ENCODE measurements around the gene MYO10. TPM values are rescaled to one million over a fixed set of nuclear protein-coding genes. Genes with fewer than 3 reads are reported as not detected.
A peak's percentile ranks its signal among the peaks of the same experiment; 100 is the strongest.
"Not testable (repeated sequence)": the region's sequence is repeated elsewhere in the genome, so short reads cannot be mapped to it uniquely, and the experiment has no call there.

The MYO10 gene
- total RNA-seq, 4 donors from 2014 or later = 30.6 to 55.9 (median 38.2) TPM

DNA sequence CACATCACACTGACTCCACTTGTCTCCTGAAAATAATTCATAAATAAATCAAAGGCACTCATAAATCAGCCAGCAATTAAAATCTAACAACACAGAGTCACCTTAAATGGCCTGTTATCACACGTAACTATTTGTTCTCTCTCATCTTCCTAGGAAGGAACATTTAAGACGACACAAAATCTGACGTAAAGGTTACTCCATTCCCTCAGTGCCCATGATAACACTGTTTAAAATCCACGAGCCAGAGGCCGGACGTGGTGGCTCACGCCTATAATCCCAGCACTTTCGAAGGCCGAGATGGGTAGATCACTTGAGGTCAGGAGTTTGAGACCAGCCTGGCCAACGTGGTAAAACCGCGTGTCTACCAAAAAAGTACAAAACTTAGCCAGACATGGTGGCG is 56.4 kb downstream of the MYO10 start:
- DNase-seq (ENCODE audit: low spot score in 2 of 2) = no peak
- Histone ChIP-seq H3K27me3 (no peaks in the 10 kb centered on the region), H3K4me3 (no peak overlapping the region), H3K27ac (no peak overlapping the region), H3K4me1 (no peaks in the 10 kb centered on the region), H3K36me3 (peaks cover 0 to 6% (median 0%) of the 10 kb centered on the region in 3 donors), H3K9me3 (no peaks in the 10 kb centered on the region)
- WGBS, 2 donors = 89 to 95% methylated on average over 13 of the region's 13 CpGs
- TF ChIP-seq EP300 (IDR thresholded peaks at IDR 0.05) (no peak), POLR2A (IDR thresholded peaks at IDR 0.05) (no peak)
- TF ChIP-seq, protein P1, sequence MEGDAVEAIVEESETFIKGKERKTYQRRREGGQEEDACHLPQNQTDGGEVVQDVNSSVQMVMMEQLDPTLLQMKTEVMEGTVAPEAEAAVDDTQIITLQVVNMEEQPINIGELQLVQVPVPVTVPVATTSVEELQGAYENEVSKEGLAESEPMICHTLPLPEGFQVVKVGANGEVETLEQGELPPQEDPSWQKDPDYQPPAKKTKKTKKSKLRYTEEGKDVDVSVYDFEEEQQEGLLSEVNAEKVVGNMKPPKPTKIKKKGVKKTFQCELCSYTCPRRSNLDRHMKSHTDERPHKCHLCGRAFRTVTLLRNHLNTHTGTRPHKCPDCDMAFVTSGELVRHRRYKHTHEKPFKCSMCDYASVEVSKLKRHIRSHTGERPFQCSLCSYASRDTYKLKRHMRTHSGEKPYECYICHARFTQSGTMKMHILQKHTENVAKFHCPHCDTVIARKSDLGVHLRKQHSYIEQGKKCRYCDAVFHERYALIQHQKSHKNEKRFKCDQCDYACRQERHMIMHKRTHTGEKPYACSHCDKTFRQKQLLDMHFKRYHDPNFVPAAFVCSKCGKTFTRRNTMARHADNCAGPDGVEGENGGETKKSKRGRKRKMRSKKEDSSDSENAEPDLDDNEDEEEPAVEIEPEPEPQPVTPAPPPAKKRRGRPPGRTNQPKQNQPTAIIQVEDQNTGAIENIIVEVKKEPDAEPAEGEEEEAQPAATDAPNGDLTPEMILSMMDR (IDR thresholded peaks at IDR 0.05) = no peak

DNA sequence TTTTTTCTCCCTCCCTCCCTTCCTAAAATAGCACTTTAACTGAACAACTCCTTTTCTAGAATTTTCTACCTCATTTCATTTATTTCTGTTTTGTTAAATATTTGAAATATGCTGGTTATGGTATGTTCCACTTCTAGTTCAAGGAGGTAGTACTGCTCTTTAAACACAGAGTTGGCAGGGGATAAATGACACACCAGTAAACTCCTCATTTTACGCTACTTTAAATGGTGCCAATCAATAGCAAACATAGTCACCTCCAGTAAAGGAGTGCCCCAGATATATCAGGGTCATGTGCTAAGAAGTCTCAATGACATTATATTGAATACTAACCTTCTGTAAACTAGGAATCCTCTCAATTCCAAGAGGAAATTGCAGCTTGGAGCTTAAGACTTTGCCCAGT is 56.9 kb downstream of the MYO10 start:
- Histone ChIP-seq H3K4me1 (no peaks in the 10 kb centered on the region), H3K4me3 (no peak overlapping the region), H3K36me3 (peaks cover 0 to 6% (median 0%) of the 10 kb centered on the region in 3 donors), H3K9me3 (no peaks in the 10 kb centered on the region), H3K27me3 (no peaks in the 10 kb centered on the region), H3K27ac (no peak overlapping the region)
- WGBS, 2 donors = 92 to 94% methylated on average over 1 of the region's 1 CpG
- DNase-seq (ENCODE audit: low spot score in 2 of 2) = no peak
- TF ChIP-seq POLR2A (IDR thresholded peaks at IDR 0.05) (no peak), EP300 (IDR thresholded peaks at IDR 0.05) (no peak)
- TF ChIP-seq, protein P1 (IDR thresholded peaks at IDR 0.05) = no peak

DNA sequence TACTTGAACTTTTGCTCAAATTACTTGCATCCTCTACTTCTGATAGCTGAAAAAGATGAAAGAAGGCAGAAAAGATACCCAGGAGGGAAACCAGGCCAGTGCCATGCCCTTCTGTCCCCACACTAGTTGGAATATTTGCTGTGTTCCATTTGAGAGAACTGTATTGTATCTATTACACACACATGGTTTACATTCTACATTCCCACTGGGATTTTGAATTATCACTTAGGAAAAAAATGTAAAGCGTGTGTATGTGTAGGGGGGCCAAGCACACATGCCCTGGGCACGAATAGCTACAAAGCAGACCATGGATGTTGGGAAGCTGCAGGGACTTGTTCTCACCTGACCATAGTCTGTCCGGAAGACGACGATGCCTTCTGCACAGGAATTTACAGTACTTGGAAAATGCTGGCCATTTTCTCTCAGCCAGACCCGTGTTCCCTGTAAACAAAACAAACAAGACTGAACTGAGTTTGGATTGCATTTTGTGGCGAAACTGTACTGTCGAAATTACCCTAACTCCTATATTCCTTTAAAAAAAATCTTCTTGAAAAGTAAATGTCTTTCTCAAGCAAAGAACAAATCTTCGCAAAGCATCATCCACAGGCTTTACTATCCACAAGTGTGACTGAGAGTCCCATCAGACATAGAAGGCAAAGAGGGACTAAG is 58.7 kb downstream of the MYO10 start:
- H3K27ac ChIP-seq = no peak overlapping the region
- TF ChIP-seq POLR2A (IDR thresholded peaks at IDR 0.05) (no peak), EP300 (IDR thresholded peaks at IDR 0.05) (no peak)
- TF ChIP-seq, protein P1 (IDR thresholded peaks at IDR 0.05) = no peak
- 75 to 76% methylated on average over 9 of the region's 9 CpGs for WGBS, 2 donors

DNA sequence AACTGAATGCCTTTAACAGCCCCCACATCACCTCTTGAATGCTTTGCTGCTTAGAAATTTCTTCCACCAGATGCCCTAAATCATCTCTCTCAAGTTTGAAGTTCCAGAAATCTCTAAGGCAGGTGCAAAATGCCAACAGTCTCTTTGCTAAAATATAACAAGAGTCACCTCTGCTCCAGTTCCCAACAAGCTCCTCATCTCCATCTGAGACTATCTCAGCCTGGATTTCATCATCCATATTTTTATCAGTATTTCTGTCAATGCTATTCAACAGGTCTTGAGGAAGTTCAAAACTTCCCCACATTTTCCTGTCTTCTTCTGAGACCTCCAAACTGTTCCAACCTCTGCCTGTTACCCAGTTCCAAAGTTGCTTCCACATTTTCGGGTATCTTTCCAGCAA is 61.7 kb downstream of the MYO10 start:
- not testable (repeated sequence) for DNase-seq (ENCODE audit: low spot score in 2 of 2); H3K27me3 ChIP-seq; H3K27ac ChIP-seq; H3K36me3 ChIP-seq; H3K4me1 ChIP-seq; H3K4me3 ChIP-seq; H3K9me3 ChIP-seq
- WGBS, 2 donors = 96 to 100% methylated on average over 1 of the region's 1 CpG

More for the DNA sequence above, 58.7 kb downstream of the MYO10 start:
- H3K36me3 ChIP-seq = peaks cover 0 to 10% (median 0%) of the 10 kb centered on the region in 3 donors
- H3K4me3 ChIP-seq = no peak overlapping the region
- peaks cover 0 to 7% (median 0%) of the 10 kb centered on the region in 4 donors for H3K9me3 ChIP-seq
- DNase-seq (ENCODE audit: low spot score in 2 of 2) = no peak
- no peaks in the 10 kb centered on the region for H3K4me1 ChIP-seq
- H3K27me3 ChIP-seq = no peaks in the 10 kb centered on the region

DNA sequence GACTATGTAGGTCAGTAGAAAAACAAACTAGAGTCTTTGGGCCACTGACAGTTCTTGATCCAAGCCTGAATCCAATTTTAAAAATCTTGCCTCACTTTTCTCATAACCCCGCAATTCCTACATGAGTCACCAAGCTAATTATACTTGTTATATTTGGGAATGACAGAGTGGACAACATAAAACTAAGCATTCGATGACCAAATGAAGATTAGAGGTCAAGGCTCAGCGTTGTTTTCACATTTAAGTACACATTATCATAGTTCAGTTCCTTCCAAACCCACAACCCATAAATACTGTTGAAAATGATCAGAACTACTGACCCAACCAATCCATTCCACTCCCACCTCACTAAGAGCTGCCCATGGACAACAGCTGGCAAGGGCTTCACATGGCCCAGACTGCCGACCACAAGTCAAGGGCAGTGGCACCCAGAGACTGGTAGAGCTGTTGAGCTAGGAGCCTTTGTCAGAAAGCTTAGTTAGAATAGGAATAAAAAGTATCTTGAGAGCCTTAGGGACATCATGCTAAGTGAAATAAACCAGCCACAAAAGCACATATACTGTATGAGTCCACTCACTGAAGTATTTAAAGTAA is 64.2 kb downstream of the MYO10 start:
- no peaks in the 10 kb centered on the region for H3K27me3 ChIP-seq
- whole genome bisulfite sequencing, 2 donors = 75 to 77% methylated on average over 4 of the region's 4 CpGs
- no peak for DNase-seq (ENCODE audit: low spot score in 2 of 2)
- TF ChIP-seq POLR2A (IDR thresholded peaks at IDR 0.05) (no peak), EP300 (IDR thresholded peaks at IDR 0.05) (peak in 1 of 2 donors; percentile 17)
- TF ChIP-seq, protein P1 (IDR thresholded peaks at IDR 0.05) = no peak
- H3K36me3 ChIP-seq = peaks cover 0 to 9% (median 0%) of the 10 kb centered on the region in 3 donors
- peaks cover 0 to 7% (median 0%) of the 10 kb centered on the region in 4 donors for H3K9me3 ChIP-seq
- H3K4me1 ChIP-seq = no peaks in the 10 kb centered on the region
- H3K27ac ChIP-seq = peak overlapping the region in 2 of 4 donors; percentile 3 to 68
- H3K4me3 ChIP-seq = no peak overlapping the region

Data from tibial nerve (tissue), 4 donors.